ENCODE results near the gene ST13.

Gene ST13

DNA sequence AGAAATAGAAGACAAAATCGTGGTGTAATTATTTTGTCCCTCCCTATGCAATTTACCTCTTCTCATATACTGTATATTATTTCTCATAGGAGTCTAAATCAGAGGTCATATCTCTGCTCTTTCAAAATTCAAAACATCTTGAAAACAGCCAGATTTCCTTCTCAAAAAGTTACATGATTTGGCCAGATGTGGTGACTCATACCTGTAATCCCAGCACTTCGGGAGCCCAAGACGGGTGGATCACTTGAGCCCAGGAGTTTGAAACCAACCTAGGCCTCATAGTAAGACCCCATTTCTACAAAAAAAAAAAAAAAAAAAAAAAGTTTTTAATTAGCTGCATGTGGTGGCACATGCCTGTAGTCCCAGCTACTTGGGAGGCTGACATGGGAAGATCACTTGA, 34.4 kb upstream of the ST13 start:
- Histone ChIP-seq H3K9me3 (ENCODE audit: insufficient read depth, low read length) (no peaks in the 10 kb centered on the region), H3K36me3 (replicated peaks; ENCODE audit: low read depth, low read length) (peaks cover 23% of the 10 kb centered on the region), H3K4me3 (ENCODE audit: low read length) (no peak overlapping the region), H3K27me3 (ENCODE audit: low read depth, low read length) (no peaks in the 10 kb centered on the region), H3K27ac (ENCODE audit: low read length) (no peak overlapping the region), H2AFZ (ENCODE audit: low read depth, low read length) (no peak overlapping the region), H4K20me1 (ENCODE audit: insufficient read depth, low read length) (no peaks in the 10 kb centered on the region), H3K4me2 (ENCODE audit: low read length) (no peak overlapping the region), H3K4me1 (ENCODE audit: low read length) (no peaks in the 10 kb centered on the region), H3K9ac (ENCODE audit: low read length) (no peak overlapping the region), H3K79me2 (ENCODE audit: low read length) (no peaks in the 10 kb centered on the region)
- no peak for TF ChIP-seq EZH2phosphoT487 (IDR thresholded peaks at IDR 0.05; ENCODE audit: low read depth)
- TF ChIP-seq CTCF (IDR thresholded peaks at IDR 0.05; ENCODE audit: low read depth, low read length), result no peak

GRCh38 chr22:40889116-40889515, 32.7 kb upstream of the ST13 start:
- TF ChIP-seq EZH2phosphoT487 (IDR thresholded peaks at IDR 0.05; ENCODE audit: low read depth) (no peak), CTCF (IDR thresholded peaks at IDR 0.05; ENCODE audit: low read depth, low read length) (no peak)
- H4K20me1 ChIP-seq (ENCODE audit: insufficient read depth, low read length), result no peaks in the 10 kb centered on the region
- no peak overlapping the region for H3K27ac ChIP-seq (ENCODE audit: low read length)
- no peak overlapping the region for H2AFZ ChIP-seq (ENCODE audit: low read depth, low read length)
- H3K4me3 ChIP-seq (ENCODE audit: low read length), result no peak overlapping the region
- no peaks in the 10 kb centered on the region for H3K9me3 ChIP-seq (ENCODE audit: insufficient read depth, low read length)
- no peaks in the 10 kb centered on the region for H3K27me3 ChIP-seq (ENCODE audit: low read depth, low read length)
- no peak overlapping the region for H3K9ac ChIP-seq (ENCODE audit: low read length)
- H3K79me2 ChIP-seq (ENCODE audit: low read length), result no peaks in the 10 kb centered on the region
- H3K4me1 ChIP-seq (ENCODE audit: low read length), result no peaks in the 10 kb centered on the region
- H3K4me2 ChIP-seq (ENCODE audit: low read length), result no peak overlapping the region
- peaks cover 26% of the 10 kb centered on the region for H3K36me3 ChIP-seq (replicated peaks; ENCODE audit: low read depth, low read length)

GRCh38 chr22:40878922-40879321, 22.5 kb upstream of the ST13 start:
- no peak overlapping the region for H3K9ac ChIP-seq (ENCODE audit: low read length)
- no peak overlapping the region for H3K4me3 ChIP-seq (ENCODE audit: low read length)
- no peak overlapping the region for H3K27ac ChIP-seq (ENCODE audit: low read length)
- no peaks in the 10 kb centered on the region for H3K9me3 ChIP-seq (ENCODE audit: insufficient read depth, low read length)
- no peaks in the 10 kb centered on the region for H3K4me1 ChIP-seq (ENCODE audit: low read length)
- no peak for TF ChIP-seq EZH2phosphoT487 (IDR thresholded peaks at IDR 0.05; ENCODE audit: low read depth)
- no peak for TF ChIP-seq CTCF (IDR thresholded peaks at IDR 0.05; ENCODE audit: low read depth, low read length)
- no peaks in the 10 kb centered on the region for H3K27me3 ChIP-seq (ENCODE audit: low read depth, low read length)
- H3K4me2 ChIP-seq (ENCODE audit: low read length), result no peak overlapping the region
- H3K79me2 ChIP-seq (ENCODE audit: low read length), result no peaks in the 10 kb centered on the region
- no peak overlapping the region for H2AFZ ChIP-seq (ENCODE audit: low read depth, low read length)
- H4K20me1 ChIP-seq (ENCODE audit: insufficient read depth, low read length), result no peaks in the 10 kb centered on the region
- H3K36me3 ChIP-seq (replicated peaks; ENCODE audit: low read depth, low read length), result peaks cover 13% of the 10 kb centered on the region

- Histone ChIP-seq H3K27me3 (ENCODE audit: low read depth, low read length) (no peaks in the 10 kb centered on the region), H3K27ac (ENCODE audit: low read length) (no peak overlapping the region), H3K9me3 (ENCODE audit: insufficient read depth, low read length) (no peaks in the 10 kb centered on the region), H3K9ac (ENCODE audit: low read length) (no peak overlapping the region), H3K36me3 (replicated peaks; ENCODE audit: low read depth, low read length) (peaks cover 9% of the 10 kb centered on the region), H2AFZ (ENCODE audit: low read depth, low read length) (no peak overlapping the region), H4K20me1 (ENCODE audit: insufficient read depth, low read length) (no peaks in the 10 kb centered on the region), H3K4me3 (ENCODE audit: low read length) (no peak overlapping the region), H3K4me2 (ENCODE audit: low read length) (no peak overlapping the region), H3K4me1 (ENCODE audit: low read length) (no peaks in the 10 kb centered on the region), H3K79me2 (ENCODE audit: low read length) (no peaks in the 10 kb centered on the region)
- no peak for TF ChIP-seq CTCF (IDR thresholded peaks at IDR 0.05; ENCODE audit: low read depth, low read length)
- no peak for TF ChIP-seq EZH2phosphoT487 (IDR thresholded peaks at IDR 0.05; ENCODE audit: low read depth)
Observed at GRCh38 chr22:40877488-40877887, 21.0 kb upstream of the ST13 start.
